ENCODE results near the gene USH2A. TPM values are rescaled to one million over a fixed set of nuclear protein-coding genes. Genes with fewer than 3 reads are reported as not detected.

Gene USH2A
- total RNA-seq, 4 donors from 2014 or later: 0.39 TPM; not detected in 3

GRCh38 chr1:215590779-215591491, 832.3 kb downstream of the USH2A start:
- WGBS, 2 donors (ENCODE audit: low coverage in 1 of 2): 94 to 100% methylated on average over 1 to 4 of the region's 4 CpGs
- no peak overlapping the region for H3K27ac ChIP-seq
- H3K36me3 ChIP-seq: peaks cover 0 to 69% of the 10 kb centered on the region in 2 donors

GRCh38 chr1:215589650-215590435, 833.4 kb downstream of the USH2A start:
- WGBS, 2 donors (ENCODE audit: low coverage in 1 of 2): 59 to 79% methylated on average over 3 to 4 of the region's 4 CpGs
- Histone ChIP-seq H3K9me3 (no peaks in the 10 kb centered on the region), H3K27ac (no peak overlapping the region), H3K4me1 (peaks cover 0 to 13% (median 5%) of the 10 kb centered on the region in 3 donors), H3K27me3 (no peaks in the 10 kb centered on the region), H3K4me3 (no peak overlapping the region), H3K36me3 (peaks cover 0 to 67% of the 10 kb centered on the region in 2 donors)
- TF ChIP-seq POLR2A (IDR thresholded peaks at IDR 0.05): no peak
- no peak for TF ChIP-seq POLR2AphosphoS5 (IDR thresholded peaks at IDR 0.05)
- TF ChIP-seq EP300 (IDR thresholded peaks at IDR 0.05): no peak
- no peak for TF ChIP-seq CTCF (IDR thresholded peaks at IDR 0.05)
- no peak for ATAC-seq

More at GRCh38 chr1:215590779-215591491, 832.3 kb downstream of the USH2A start:
- no peak overlapping the region for H3K4me3 ChIP-seq
- H3K27me3 ChIP-seq: no peaks in the 10 kb centered on the region
- TF ChIP-seq EP300 (IDR thresholded peaks at IDR 0.05) (no peak), CTCF (IDR thresholded peaks at IDR 0.05) (no peak), POLR2A (IDR thresholded peaks at IDR 0.05) (no peak), POLR2AphosphoS5 (IDR thresholded peaks at IDR 0.05) (no peak)
- peaks cover 0 to 16% (median 5%) of the 10 kb centered on the region in 3 donors for H3K4me1 ChIP-seq
- ATAC-seq: no peak
- H3K9me3 ChIP-seq: no peaks in the 10 kb centered on the region

GRCh38 chr1:215584389-215584788, 838.9 kb downstream of the USH2A start:
- ATAC-seq: no peak
- H3K27me3 ChIP-seq: no peaks in the 10 kb centered on the region
- no peak for TF ChIP-seq CTCF (IDR thresholded peaks at IDR 0.05)
- TF ChIP-seq POLR2A (IDR thresholded peaks at IDR 0.05): no peak
- no peak for TF ChIP-seq EP300 (IDR thresholded peaks at IDR 0.05)
- TF ChIP-seq POLR2AphosphoS5 (IDR thresholded peaks at IDR 0.05): no peak
- no peak overlapping the region for H3K27ac ChIP-seq
- 88 to 94% methylated on average over 1 of the region's 1 CpG for WGBS, 2 donors (ENCODE audit: low coverage in 1 of 2)
- peaks cover 0 to 89% of the 10 kb centered on the region in 2 donors for H3K36me3 ChIP-seq
- no peaks in the 10 kb centered on the region for H3K9me3 ChIP-seq
- H3K4me1 ChIP-seq: no peaks in the 10 kb centered on the region
- no peak overlapping the region for H3K4me3 ChIP-seq

- no peak for ATAC-seq
Observed at GRCh38 chr1:215583185-215583749, 840.0 kb downstream of the USH2A start.

More at GRCh38 chr1:215583185-215583749, 840.0 kb downstream of the USH2A start:
- Histone ChIP-seq H3K4me1 (no peaks in the 10 kb centered on the region), H3K36me3 (peaks cover 0 to 89% of the 10 kb centered on the region in 2 donors), H3K9me3 (no peaks in the 10 kb centered on the region), H3K4me3 (no peak overlapping the region), H3K27me3 (no peaks in the 10 kb centered on the region), H3K27ac (no peak overlapping the region)
- TF ChIP-seq POLR2AphosphoS5 (IDR thresholded peaks at IDR 0.05) (no peak), EP300 (IDR thresholded peaks at IDR 0.05) (no peak), CTCF (IDR thresholded peaks at IDR 0.05) (no peak), POLR2A (IDR thresholded peaks at IDR 0.05) (no peak)
- WGBS, 2 donors (ENCODE audit: low coverage in 1 of 2): 68 to 72% methylated on average over 4 to 5 of the region's 5 CpGs

Data from gastroesophageal sphincter (tissue), 4 donors.